Fibroblast of pulmonary artery (primary cell): ENCODE data around the gene LBX2.

Experiments
- DNase-seq: peaks from one replicate; pipeline ENCODE4 v3.0.0-alpha.2; 2010; ENCODE audit warnings: low read depth
- H3K4me3 ChIP-seq: replicated peaks from 2 replicates; pipeline ENCODE4 v1.5.1; 2011; ENCODE audit warnings: low read depth, mild to moderate bottlenecking, control low read depth, low read length, moderate library complexity
- CTCF ChIP-seq: IDR thresholded peaks from 2 replicates; pipeline ENCODE4 v1.5.1; 2011; ENCODE audit warnings: mild to moderate bottlenecking, control low read depth, low read length, inconsistent platforms; ENCODE audit errors: missing control alignments

The LBX2 gene

GRCh38 chr2:74502720-74503505, 3.5 kb upstream of the LBX2 start:
- DNase-seq, result peak; percentile 89
- TF ChIP-seq CTCF, result peak; percentile 32

GRCh38 chr2:74502147-74502719, 2.8 kb upstream of the LBX2 start:
- TF ChIP-seq CTCF, result no peak
- H3K4me3 ChIP-seq, result peak overlapping the region; percentile 62
- DNase-seq, result no peak

More at GRCh38 chr2:74502720-74503505, 3.5 kb upstream of the LBX2 start:
- H3K4me3 ChIP-seq, result peak overlapping the region; percentile 62

GRCh38 chr2:74501335-74502071, 2.1 kb upstream of the LBX2 start:
- TF ChIP-seq CTCF, result no peak
- DNase-seq, result no peak
- H3K4me3 ChIP-seq, result peak overlapping the region; percentile 62

- no peak for DNase-seq
- TF ChIP-seq CTCF, result no peak
- H3K4me3 ChIP-seq, result no peak overlapping the region
Measured at GRCh38 chr2:74500578-74500946, 1.2 kb upstream of the LBX2 start.

DNA sequence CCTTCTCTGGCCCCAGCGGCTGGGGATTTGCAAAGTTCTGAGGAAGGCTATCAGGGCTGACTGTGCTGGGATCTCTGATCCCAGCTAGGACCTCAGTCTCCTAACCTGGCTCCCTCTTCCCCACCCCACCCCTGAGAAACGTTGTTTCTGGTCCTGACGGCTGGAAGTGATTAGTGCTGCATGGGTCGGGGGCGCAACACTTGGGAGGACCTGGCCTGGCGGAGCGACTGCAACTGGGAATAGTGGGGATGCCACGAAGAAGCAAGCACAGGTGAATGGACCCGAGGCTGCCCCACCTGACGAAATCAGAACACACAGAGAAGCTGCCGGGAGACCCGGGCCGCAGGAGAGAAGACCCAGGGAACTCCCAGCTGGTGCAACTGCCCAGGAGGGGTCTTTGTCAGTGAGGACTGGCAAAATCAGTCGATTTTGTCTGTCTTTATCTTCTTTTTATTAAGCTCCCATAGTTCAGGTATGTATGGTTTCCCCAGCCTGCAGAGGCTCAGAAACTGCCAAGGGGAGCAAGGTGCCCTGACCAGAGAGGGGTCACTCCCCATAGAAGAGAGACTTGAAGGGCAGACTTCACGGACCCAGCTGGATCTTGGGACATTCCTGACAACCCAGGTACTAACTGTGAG, 656 bp upstream of the LBX2 start:
- DNase-seq, result no peak
- no peak for TF ChIP-seq CTCF
- H3K4me3 ChIP-seq, result no peak overlapping the region

GRCh38 chr2:74498500-74499266, 720 bp downstream of the LBX2 start:
- peak; percentile 23 for DNase-seq
- peak overlapping the region; percentile 40 for H3K4me3 ChIP-seq
- TF ChIP-seq CTCF, result no peak
